Fibroblast of lung (primary cell): ENCODE results near the gene EDNRB. TPM values are rescaled to one million over a fixed set of nuclear protein-coding genes. Genes with fewer than 3 reads are reported as not detected.

ENCODE experiments used
- DNase-seq, 2 donors: peaks; one replicate each; pipeline versions ENCODE4 v3.0.0 to v3.0.0-alpha.2; 2010; ENCODE audit warnings: low read depth in 2 of 2
- H2AFZ ChIP-seq: 2 replicates; pipeline ENCODE4 v1.5.1; 2012; ENCODE audit warnings: low read length, control low read depth, inconsistent platforms
- H3K27ac ChIP-seq: 2 replicates; pipeline ENCODE4 v1.5.1; 2011; ENCODE audit warnings: low read length, control low read depth; ENCODE audit not compliant: insufficient read depth
- H3K27me3 ChIP-seq: 2 replicates; pipeline ENCODE4 v1.5.1; 2011; ENCODE audit warnings: mild to moderate bottlenecking, low read length; ENCODE audit not compliant: control insufficient read depth, insufficient read depth
- H3K36me3 ChIP-seq: 2 replicates; pipeline ENCODE4 v1.5.1; 2011; ENCODE audit warnings: low read length; ENCODE audit not compliant: control insufficient read depth, insufficient read depth
- H3K4me1 ChIP-seq: 2 replicates; pipeline ENCODE4 v1.5.1; 2011; ENCODE audit warnings: low read length; ENCODE audit not compliant: control insufficient read depth, insufficient read depth; ENCODE audit errors: extremely low read depth
- H3K4me2 ChIP-seq: 2 replicates; pipeline ENCODE4 v1.5.1; 2011; ENCODE audit warnings: low read length, control low read depth; ENCODE audit not compliant: insufficient read depth; ENCODE audit errors: extremely low read depth
- H3K4me3 ChIP-seq, 4 experiments: fragments of 200-600 bp in 1 of 4; sonication (generic) in 1 of 4; replicated peaks in 1 of 4; 2 replicates each; pipeline ENCODE4 v1.5.1; 2011 to 2016; ENCODE audit warnings: low read length in 4 of 4, low read depth in 3 of 4, mild to moderate bottlenecking in 3 of 4, control low read depth in 2 of 4, inconsistent platforms in 1 of 4, mixed read lengths in 1 of 4; ENCODE audit not compliant: insufficient read depth in 1 of 4; ENCODE audit errors: control extremely low read depth in 1 of 4
- H3K79me2 ChIP-seq: 2 replicates; pipeline ENCODE4 v1.5.1; 2012; ENCODE audit warnings: mild to moderate bottlenecking, low read length, inconsistent platforms; ENCODE audit not compliant: control insufficient read depth, insufficient read depth
- H3K9ac ChIP-seq: 2 replicates; pipeline ENCODE4 v1.5.1; 2011; ENCODE audit warnings: mild to moderate bottlenecking, low read length, control low read depth; ENCODE audit not compliant: insufficient read depth
- H3K9me3 ChIP-seq: 2 replicates; pipeline ENCODE4 v1.5.1; 2012; ENCODE audit warnings: low read depth, low read length; ENCODE audit not compliant: control insufficient read depth, insufficient read depth
- H4K20me1 ChIP-seq: 2 replicates; pipeline ENCODE4 v1.5.1; 2011; ENCODE audit warnings: low read length; ENCODE audit not compliant: control insufficient read depth, insufficient read depth; ENCODE audit errors: extremely low read depth
- CTCF ChIP-seq, 2 donors: IDR thresholded peaks in 1 of 2; conservative IDR thresholded peaks in 1 of 2; 1 replicate in 1 of 2; 2 replicates in 1 of 2; pipeline ENCODE4 v1.5.1; 2011 to 2012; ENCODE audit warnings: low read length in 2 of 2, control low read depth in 1 of 2, inconsistent platforms in 1 of 2, low read depth in 1 of 2, mild to moderate bottlenecking in 1 of 2
- EZH2 ChIP-seq: IDR thresholded peaks from 2 replicates; pipeline ENCODE4 v1.5.1; 2012; ENCODE audit warnings: low read length, control low read depth, mild to moderate bottlenecking; ENCODE audit errors: missing control alignments
- polyA plus RNA-seq, 2 donors: library from polyadenylated mRNA; depleted of rRNA in 1 of 2; stranded (reverse) in 1 of 2; unstranded in 1 of 2; fragments of >200 nt; gene quantifications; 2 replicates each; pipeline ENCODE4 v1.2.1, GENCODE V29; 2011 to 2012; ENCODE audit warnings: missing spikeins in 1 of 2
- total RNA-seq: library from RNA; depleted of rRNA; stranded (reverse); fragments of >200 nt; gene quantifications from 2 replicates; pipeline ENCODE4 v1.2.1, GENCODE V29; 2014

EDNRB gene
- total and polyA plus RNA-seq, 2 donors (not counting 1 experiment from before 2014, with no cell fraction given): 0.99 to 1.1 TPM

- no peaks in the 10 kb centered on the region for H3K36me3 ChIP-seq
- no peak overlapping the region for H3K4me2 ChIP-seq
- no peak overlapping the region for H3K4me3 ChIP-seq
- H3K9me3 ChIP-seq: no peaks in the 10 kb centered on the region
- H3K79me2 ChIP-seq: no peaks in the 10 kb centered on the region
- H3K4me1 ChIP-seq: peaks cover 2% of the 10 kb centered on the region
- H3K27ac ChIP-seq: no peak overlapping the region
- no peaks in the 10 kb centered on the region for H3K27me3 ChIP-seq
- no peak overlapping the region for H3K9ac ChIP-seq
- no peak for DNase-seq
- TF ChIP-seq EZH2: no peak
- TF ChIP-seq CTCF (conservative IDR thresholded peaks at IDR 0.05 in 1 of 2, IDR thresholded peaks at IDR 0.05 in 1 of 2; ENCODE audit: low read depth in 1 of 2, low read length in 2 of 2): no peak
- H4K20me1 ChIP-seq: no peaks in the 10 kb centered on the region
- H2AFZ ChIP-seq: no peak overlapping the region
These were observed 40.4 kb downstream of the EDNRB start for GRCh38 chr13:77878190-77878589.

GRCh38 chr13:77876176-77876575 lies 42.5 kb downstream of the EDNRB start:
- no peak overlapping the region for H2AFZ ChIP-seq
- H3K4me2 ChIP-seq: no peak overlapping the region
- H3K27ac ChIP-seq: peak overlapping the region; percentile 21
- no peaks in the 10 kb centered on the region for H3K79me2 ChIP-seq
- H3K36me3 ChIP-seq: no peaks in the 10 kb centered on the region
- H3K9me3 ChIP-seq: no peaks in the 10 kb centered on the region
- no peak overlapping the region for H3K4me3 ChIP-seq
- no peaks in the 10 kb centered on the region for H4K20me1 ChIP-seq
- TF ChIP-seq CTCF (conservative IDR thresholded peaks at IDR 0.05 in 1 of 2, IDR thresholded peaks at IDR 0.05 in 1 of 2; ENCODE audit: low read depth in 1 of 2, low read length in 2 of 2) (no peak), EZH2 (no peak)
- H3K27me3 ChIP-seq: no peaks in the 10 kb centered on the region
- peak; percentile 22 to 77 for DNase-seq
- H3K9ac ChIP-seq: no peak overlapping the region
- peaks cover 2% of the 10 kb centered on the region for H3K4me1 ChIP-seq

DNA sequence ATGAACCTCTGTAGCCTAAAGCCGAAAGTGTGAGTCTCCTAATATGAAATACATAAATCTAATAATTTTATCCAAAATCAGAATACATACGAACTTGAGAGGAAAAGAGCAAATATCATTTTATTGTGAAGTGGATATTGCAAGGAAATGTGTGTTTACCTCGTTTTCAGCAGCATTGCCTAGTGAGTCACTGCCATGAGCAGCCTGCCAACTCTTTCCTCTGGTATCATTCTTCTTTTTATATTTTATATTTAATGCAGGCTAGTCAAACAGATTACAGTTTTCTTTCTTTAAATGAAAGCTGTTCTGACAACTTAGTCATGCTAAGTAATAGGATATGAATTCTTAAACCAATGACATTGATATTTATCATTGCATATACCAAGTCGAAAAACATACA lies 44.2 kb downstream of the EDNRB start:
- H3K9ac ChIP-seq: no peak overlapping the region
- no peaks in the 10 kb centered on the region for H3K9me3 ChIP-seq
- H3K27me3 ChIP-seq: no peaks in the 10 kb centered on the region
- no peak for TF ChIP-seq CTCF (conservative IDR thresholded peaks at IDR 0.05 in 1 of 2, IDR thresholded peaks at IDR 0.05 in 1 of 2; ENCODE audit: low read depth in 1 of 2, low read length in 2 of 2)
- no peak for TF ChIP-seq EZH2
- H3K4me3 ChIP-seq: no peak overlapping the region
- DNase-seq: peak; percentile 45 to 80
- no peak overlapping the region for H3K4me2 ChIP-seq
- H3K36me3 ChIP-seq: no peaks in the 10 kb centered on the region
- no peak overlapping the region for H3K27ac ChIP-seq
- H3K4me1 ChIP-seq: peaks cover 2% of the 10 kb centered on the region
- H2AFZ ChIP-seq: no peak overlapping the region
- H3K79me2 ChIP-seq: no peaks in the 10 kb centered on the region
- H4K20me1 ChIP-seq: no peaks in the 10 kb centered on the region
